ENCODE data around the gene XPA. TPM values are rescaled to one million over a fixed set of nuclear protein-coding genes. Genes with fewer than 3 reads are reported as not detected.

XPA gene
- total and polyA plus RNA-seq, 2 of the 13 experiments (the other 11 are each of a cell fraction or from before 2014, with no cell fraction given), result 2.3 to 15.2 TPM

- no peak for TF ChIP-seq ZNF407 (CRISPR knock-in tag; IDR thresholded peaks at IDR 0.05; ENCODE audit: not compliant biosample characterization)
- TF ChIP-seq IKZF4 (CRISPR knock-in tag; IDR thresholded peaks at IDR 0.05; ENCODE audit: borderline replicate concordance, low read depth, not compliant biosample characterization), result no peak
- no peak for TF ChIP-seq HHEX (CRISPR knock-in tag; IDR thresholded peaks at IDR 0.05)
- no peak for TF ChIP-seq FLYWCH1 (CRISPR knock-in tag; IDR thresholded peaks at IDR 0.05)
- TF ChIP-seq RARG (CRISPR knock-in tag; IDR thresholded peaks at IDR 0.05; ENCODE audit: low read depth), result no peak
- no peak for TF ChIP-seq MTA3 (CRISPR knock-in tag; IDR thresholded peaks at IDR 0.05)
- TF ChIP-seq ZNF343 (CRISPR knock-in tag; IDR thresholded peaks at IDR 0.05), result peak; percentile 71; the same call in 1 of the 2 replicates
- peak in 1 of 2 experiments; percentile 77; a peak in 3 of 4 replicates for TF ChIP-seq HMGXB4 (CRISPR knock-in tag; IDR thresholded peaks at IDR 0.05; ENCODE audit: borderline replicate concordance in 1 of 2, low read depth in 1 of 2)
- peak; percentile 93 for TF ChIP-seq PHF8 (CRISPR knock-in tag; IDR thresholded peaks at IDR 0.05)
- TF ChIP-seq U2AF1 (optimal IDR thresholded peaks at IDR 0.05; ENCODE audit: low read depth, low read length), result peak; percentile 18
- peak; percentile 86 for TF ChIP-seq GMEB2 (CRISPR knock-in tag; IDR thresholded peaks at IDR 0.05; ENCODE audit: low read depth)
- no peak for TF ChIP-seq NR3C1 (CRISPR knock-in tag; IDR thresholded peaks at IDR 0.05)
- no peak for TF ChIP-seq ZNF670 (CRISPR knock-in tag; IDR thresholded peaks at IDR 0.05; ENCODE audit: borderline replicate concordance)
- 0 out of 2 replicates have a peak, but pooled peaks have one; percentile 18 for TF ChIP-seq ZNF615 (CRISPR knock-in tag; IDR thresholded peaks at IDR 0.05; ENCODE audit: borderline replicate concordance)
- no peak for TF ChIP-seq MAFK (conservative IDR thresholded peaks at IDR 0.05 in 1 of 2, IDR thresholded peaks at IDR 0.05 in 1 of 2; ENCODE audit: low read length in 2 of 2)
- TF ChIP-seq MLLT10 (CRISPR knock-in tag; IDR thresholded peaks at IDR 0.05), result no peak
- TF ChIP-seq ZNF264 (CRISPR knock-in tag; IDR thresholded peaks at IDR 0.05), result peak; percentile 80
Observed at GRCh38 chr9:97632985-97633858, 63.9 kb downstream of the XPA start, which contains the start of the genes NCBP1 and TSTD2 (continued).

Data from HepG2 (cell line).